ENCODE data around the gene MRPL58. TPM values are rescaled to one million over a fixed set of nuclear protein-coding genes. Genes with fewer than 3 reads are reported as not detected.
"Not testable (repeated sequence)": the region's sequence is repeated elsewhere in the genome, so short reads cannot be mapped to it uniquely, and the experiment has no call there.

MRPL58 gene
- total and polyA plus RNA-seq, 2 of the 8 experiments (the other 6 are each of a cell fraction or from before 2014, with no cell fraction given): 43.6 to 49.1 TPM

GRCh38 chr17:74982663-74983313 lies 29.7 kb upstream of the MRPL58 start:
- not testable (repeated sequence) for H2AK5ac ChIP-seq (ENCODE audit: low read depth, low read length)
- peak overlapping the region; percentile 50; the same call in 1 of the 2 replicates for H3K27ac ChIP-seq (ENCODE audit: low read depth, low read length)
- peak overlapping the region; percentile 88; the same call in 1 of the 2 replicates for H2BK12ac ChIP-seq (ENCODE audit: low read depth, low read length)

More at GRCh38 chr17:74982663-74983313, 29.7 kb upstream of the MRPL58 start:
- Histone ChIP-seq H2BK120ac (replicated peaks; ENCODE audit: low read depth, low read length) (peak overlapping the region; percentile 66), H3K14ac (ENCODE audit: insufficient read length) (peak overlapping the region; percentile 38), H3K9ac (replicated peaks in 1 of 4; ENCODE audit: extremely low read depth in 1 of 4, low read depth in 3 of 4, low read length in 3 of 4) (peak overlapping the region; percentile 64 to 76 (median 70); a peak in 6 of 7 replicates), H2BK20ac (ENCODE audit: low read length) (0 out of 2 replicates have a peak overlapping the region, but pooled peaks have one; percentile 32), H2AFZ (ENCODE audit: low read length) (peak overlapping the region; percentile 18; the same call in 1 of the 2 replicates), H3K56ac (replicated peaks; ENCODE audit: insufficient read length, low read depth, low read length) (peak overlapping the region; percentile 91), H3K4ac (replicated peaks; ENCODE audit: insufficient read length, low read depth, low read length) (peak overlapping the region; percentile 88), H3K4me2 (ENCODE audit: insufficient read depth in 1 of 2, low read depth in 2 of 2, low read length in 2 of 2) (peak overlapping the region; percentile 73 to 100), H4K5ac (ENCODE audit: insufficient read length, low read depth, low read length) (peak overlapping the region; percentile 93), H4K8ac (ENCODE audit: extremely low read depth, insufficient read depth, low read length) (peak overlapping the region; percentile 95), H2BK5ac (ENCODE audit: low read depth, low read length) (peak overlapping the region; percentile 84; the same call in 1 of the 2 replicates), H4K91ac (replicated peaks; ENCODE audit: insufficient read length, low read length) (peak overlapping the region; percentile 64), H3K23me2 (ENCODE audit: low read depth, low read length) (peaks cover 12% of the 10 kb centered on the region; the same call in 1 of the 2 replicates), H3K18ac (ENCODE audit: extremely low read depth, low read length) (peak overlapping the region; percentile 87), H3K4me3 (ENCODE audit: extremely low read depth in 1 of 4, insufficient read depth in 2 of 4, low read depth in 3 of 4, low read length in 4 of 4) (peak overlapping the region; percentile 70 to 90 (median 76))
- H2BK15ac ChIP-seq (ENCODE audit: low read length); H3K79me1 ChIP-seq (ENCODE audit: low read depth, low read length); H3K36me3 ChIP-seq (ENCODE audit: control insufficient read depth in 2 of 4, insufficient read depth in 4 of 4, low read length in 3 of 4); FAIRE-seq; H3K27me3 ChIP-seq (replicated peaks in 1 of 4; ENCODE audit: control insufficient read depth in 3 of 4, extremely low read depth in 1 of 4, insufficient read depth in 3 of 4, low read length in 3 of 4); DNase-seq (ENCODE audit: low read depth in 1 of 2, low spot score in 2 of 2); H3K9me3 ChIP-seq (ENCODE audit: insufficient read depth in 2 of 2, low read depth in 1 of 2, low read length in 1 of 2); H4K20me1 ChIP-seq (replicated peaks in 1 of 2; ENCODE audit: control insufficient read depth in 1 of 2, insufficient read depth in 2 of 2, low read length in 2 of 2); H3K79me2 ChIP-seq (ENCODE audit: control insufficient read depth in 1 of 2, insufficient read depth in 2 of 2, low read length in 2 of 2); H3K23ac ChIP-seq (ENCODE audit: insufficient read length); H3K4me1 ChIP-seq (replicated peaks in 1 of 4; ENCODE audit: control insufficient read depth in 3 of 4, insufficient read depth in 4 of 4, low read length in 3 of 4): not testable (repeated sequence)
- WGBS, 2 experiments (ENCODE audit: extremely low coverage in 1 of 2, insufficient coverage in 1 of 2, insufficient read length in 1 of 2, insufficient replicate concordance in 2 of 2, low coverage in 1 of 2, low lambda C conversion rate in 2 of 2, missing lambda C conversion rate in 1 of 2): 30% methylated on average over 14 of the region's 14 CpGs; no CpG with 5 or more reads in 1 of the 2 experiments
- CTCF ChIA-PET (ENCODE audit: partially characterized antibody): interaction anchor here (0.6 to 2.3 kb wide), 11 partner anchors 10 to 430 kb away, joined by 3 to 19 read pairs (median 4); partner anchors contain the start of genes HID1 and MIF4GD
- POLR2A ChIA-PET (ENCODE audit: partially characterized antibody): interaction anchor here (0.9 to 4.2 kb wide), 11 partner anchors 10 to 148 kb away, joined by 3 to 48 read pairs (median 4); partner anchors contain the start of genes HID1, MRPL58 and NT5C
- TF ChIP-seq KDM4A (IDR thresholded peaks at IDR 0.05; ENCODE audit: low read depth, low read length, severe bottlenecking) (peak; percentile 1), SAP30 (IDR thresholded peaks at IDR 0.05; ENCODE audit: insufficient read depth, insufficient replicate concordance, low read length) (peak; percentile 56), SIN3A (conservative IDR thresholded peaks at IDR 0.05 in 1 of 2, IDR thresholded peaks at IDR 0.05 in 1 of 2; ENCODE audit: low read depth in 1 of 2, low read length in 2 of 2) (0 out of 4 replicates have a peak, but pooled peaks of 1 of the 2 experiments have one; percentile 5)
